Suprapubic skin (tissue), 4 donors: ENCODE measurements around the gene FOS. TPM values are rescaled to one million over a fixed set of nuclear protein-coding genes. Genes with fewer than 3 reads are reported as not detected.

ENCODE experiments used
- DNase-seq, 2 donors: peaks; one replicate each; pipeline ENCODE4 v3.0.0-alpha.2; 2019; ENCODE audit warnings: low spot score in 2 of 2
- H3K27ac ChIP-seq: fragments of 200-600 bp; sonication (generic); one replicate; pipeline ENCODE4 v1.5.1; 2019
- H3K27me3 ChIP-seq: fragments of 200-600 bp; sonication (generic); one replicate; pipeline ENCODE4 v1.5.1; 2019
- H3K36me3 ChIP-seq: fragments of 200-600 bp; sonication (generic); one replicate; pipeline ENCODE4 v1.5.1; 2019
- H3K4me1 ChIP-seq: fragments of 200-600 bp; sonication (generic); one replicate; pipeline ENCODE4 v1.5.1; 2019
- H3K4me3 ChIP-seq: fragments of 200-600 bp; sonication (generic); one replicate; pipeline ENCODE4 v1.5.1; 2019; ENCODE audit warnings: mild to moderate bottlenecking
- H3K9me3 ChIP-seq: fragments of 200-600 bp; sonication (generic); one replicate; pipeline ENCODE4 v1.5.1; 2019
- CTCF ChIP-seq, 2 donors: fragments of 200-600 bp in 1 of 2; fragments of 450-650 bp in 1 of 2; sonication (generic) in 1 of 2; IDR thresholded peaks; one replicate each; pipeline ENCODE4 v1.5.1; 2016 to 2019; ENCODE audit warnings: antibody characterized with exemption in 2 of 2, mild to moderate bottlenecking in 1 of 2, moderate library complexity in 1 of 2
- EP300 ChIP-seq: sonication (generic); formaldehyde crosslinking; IDR thresholded peaks from one replicate; pipeline ENCODE4 v1.6.1; 2017; ENCODE audit warnings: antibody characterized with exemption
- POLR2A ChIP-seq, 2 donors: fragments of 450-650 bp; IDR thresholded peaks; one replicate each; pipeline ENCODE4 v1.6.1; 2017; ENCODE audit warnings: antibody characterized with exemption in 2 of 2, mild to moderate bottlenecking in 2 of 2, moderate library complexity in 2 of 2
- POLR2AphosphoS5 ChIP-seq, 3 donors: sonication (generic); formaldehyde crosslinking; IDR thresholded peaks; one replicate each; pipeline ENCODE4 v1.6.1; 2017; ENCODE audit warnings: antibody characterized with exemption in 3 of 3
- WGBS: methylation state at CpG from one replicate; pipeline ENCODE4 v1.1.5; 2018; 5-methylcytosine and 5-hydroxymethylcytosine counted together
- total RNA-seq, 4 donors: library from RNA; depleted of rRNA; stranded (reverse); fragments of >200 nt; gene quantifications; one replicate each; pipeline ENCODE4 v1.1.0, GENCODE V29; 2016

FOS gene
- total RNA-seq, 4 donors from 2014 or later = 2,120 to 3,987 (median 3,212) TPM

GRCh38 chr14:75329369-75329768 lies 50.7 kb downstream of the FOS start:
- H3K27ac ChIP-seq = no peak overlapping the region
- TF ChIP-seq POLR2A (IDR thresholded peaks at IDR 0.05) = no peak
- TF ChIP-seq EP300 = no peak
- TF ChIP-seq POLR2AphosphoS5 (IDR thresholded peaks at IDR 0.05) = no peak
- no peak for TF ChIP-seq CTCF (IDR thresholded peaks at IDR 0.05)
- no peak overlapping the region for H3K4me3 ChIP-seq

GRCh38 chr14:75331471-75331870 lies 52.8 kb downstream of the FOS start:
- H3K27ac ChIP-seq = no peak overlapping the region
- DNase-seq = no peak
- 94% methylated on average over 1 of the region's 1 CpG for WGBS
- H3K36me3 ChIP-seq = no peaks in the 10 kb centered on the region
- no peaks in the 10 kb centered on the region for H3K9me3 ChIP-seq
- TF ChIP-seq POLR2A (IDR thresholded peaks at IDR 0.05) (no peak), CTCF (IDR thresholded peaks at IDR 0.05) (no peak)
- H3K27me3 ChIP-seq = no peaks in the 10 kb centered on the region
- peaks cover 9% of the 10 kb centered on the region for H3K4me1 ChIP-seq
- H3K4me3 ChIP-seq = no peak overlapping the region

More at GRCh38 chr14:75329369-75329768, 50.7 kb downstream of the FOS start:
- no peaks in the 10 kb centered on the region for H3K36me3 ChIP-seq
- no peaks in the 10 kb centered on the region for H3K27me3 ChIP-seq
- H3K9me3 ChIP-seq = no peaks in the 10 kb centered on the region
- DNase-seq = no peak
- H3K4me1 ChIP-seq = peaks cover 7% of the 10 kb centered on the region

Other genes with a start within 250 kb of the FOS start
- gene MLH3, start 227.4 kb upstream of the FOS start, total RNA-seq = 10 to 100 TPM in 3 of 4 donors, 1 to 10 TPM in 1; 8.6 to 27.0 (median 14.1) TPM
- gene ACYP1, start 214.8 kb upstream of the FOS start, total RNA-seq = 10 to 100 TPM; 19.2 to 40.6 (median 23.0) TPM
- 1 to 10 TPM in 2 of 4 donors, under 1 TPM in 2; 0.32 to 5.9 (median 1.2) TPM for gene ZC2HC1C, start 209.2 kb upstream of the FOS start, total RNA-seq
- 10 to 100 TPM; 22.2 to 58.3 (median 34.3) TPM for gene NEK9, start 151.8 kb upstream of the FOS start, total RNA-seq
- gene TMED10, start 102.2 kb upstream of the FOS start, total RNA-seq = 100 to 1,000 TPM; 123 to 235 (median 198) TPM
- 10 to 100 TPM; 36.0 to 72.7 (median 50.4) TPM for gene JDP2, start 149.2 kb downstream of the FOS start, total RNA-seq
- gene BATF, start 243.6 kb downstream of the FOS start, total RNA-seq = 1 to 10 TPM in 3 of 4 donors, not detected in 1; 1.1 to 4.2 (median 1.1) TPM